H1 (cell line): ENCODE data around the gene MYLK. TPM values are rescaled to one million over a fixed set of nuclear protein-coding genes. Genes with fewer than 3 reads are reported as not detected.

Experiments used
- ASH2L ChIP-seq: fragments of 200-600, 300-600 bp; sonication (generic); IDR thresholded peaks from one replicate; pipeline ENCODE4 v1.7.1; 2017; ENCODE audit warnings: low read length
- HDAC6 ChIP-seq: IDR thresholded peaks from one replicate; pipeline ENCODE4 v1.7.1; 2012; ENCODE audit warnings: low read depth, mild to moderate bottlenecking, inconsistent platforms, low read length, moderate library complexity
- KDM5A ChIP-seq: fragments of 200-600 bp; IDR thresholded peaks from 2 replicates; pipeline ENCODE4 v1.7.1; 2012; ENCODE audit warnings: mild to moderate bottlenecking, low read length, inconsistent platforms, mixed read lengths
- NANOG ChIP-seq: IDR thresholded peaks from 2 replicates; pipeline ENCODE4 v1.6.1; 2011; ENCODE audit warnings: low read length, low read depth, mild to moderate bottlenecking, inconsistent platforms; ENCODE audit not compliant: insufficient read depth, poor library complexity, severe bottlenecking
- SRF ChIP-seq: IDR thresholded peaks from 2 replicates; pipeline ENCODE4 v1.6.1; 2011; ENCODE audit warnings: mild to moderate bottlenecking, low read depth, low read length, moderate library complexity
- polyA plus RNA-seq, 7 experiments: library from polyadenylated mRNA; depleted of rRNA in 3 of 7; stranded (reverse) in 5 of 7; unstranded in 2 of 7; fragments of >200 nt in 5 of 7; fragments of 200-250 nt in 2 of 7; gene quantifications; 1 replicate in 5 of 7; 2 replicates in 1 of 7; 4 replicates in 1 of 7; pipeline versions ENCODE4 v1.2.1 to v1.2.3, GENCODE V29; 2011 to 2013; ENCODE audit warnings: missing spikeins in 2 of 7, mixed read lengths in 2 of 7
- total RNA-seq: library from RNA; stranded (reverse); fragmentation: NEBNext Ultra II Directional; extraction: Animal tissue kit (Norgen Biotek cat#: 25700); gene quantifications from 2 replicates; pipeline ENCODE4 v1.2.1, GENCODE V29; 2021

MYLK gene
- total and polyA plus RNA-seq, 2 of the 8 experiments (the other 6 are each of a cell fraction or from before 2014, with no cell fraction given) = 11.6 to 21.3 TPM

DNA sequence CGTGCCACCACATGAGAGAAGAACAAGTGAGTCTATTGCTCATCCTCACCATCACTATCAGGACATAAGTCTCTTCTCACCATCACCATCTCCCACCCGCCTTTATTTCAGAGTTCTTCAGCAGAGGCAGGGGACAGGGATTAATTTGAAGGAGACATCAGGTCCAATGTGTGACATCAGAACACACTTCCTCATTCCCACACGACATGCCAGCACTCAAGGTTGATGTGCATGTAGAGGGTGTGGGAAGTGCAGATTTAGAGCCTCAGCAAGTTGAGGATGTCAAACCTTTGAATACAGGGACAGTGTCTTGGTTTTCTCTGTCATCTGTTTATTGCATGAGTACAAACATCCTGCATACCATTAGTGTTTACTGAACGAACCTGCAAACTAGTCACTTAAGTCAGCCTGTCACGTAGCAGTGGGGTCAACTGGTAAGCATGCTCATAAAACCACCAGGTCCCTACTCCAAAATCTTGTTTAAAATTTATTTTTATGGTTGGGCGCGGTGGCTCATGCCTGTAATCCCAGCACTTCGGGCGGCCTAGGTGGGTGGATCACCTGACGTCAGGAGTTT lies 104.4 kb downstream of the MYLK start (continued):
- TF ChIP-seq SRF (no peak), HDAC6 (no peak), ASH2L (no peak), KDM5A (no peak), NANOG (no peak)
- TF ChIP-seq, all 59 proteins: peak for 0
